ENCODE data around the gene PHF20. TPM values are rescaled to one million over a fixed set of nuclear protein-coding genes. Genes with fewer than 3 reads are reported as not detected.
"Not testable (repeated sequence)": the region's sequence is repeated elsewhere in the genome, so short reads cannot be mapped to it uniquely, and the experiment has no call there.

The PHF20 gene
- total RNA-seq = 45.8 and 46.3 TPM in 2 replicates
- 16.0 and 25.0 TPM in 2 replicates for polyA plus RNA-seq
- polyA plus RNA-seq (2011; cell fraction: cytosol; rRNA removed) = 23.8 and 25.1 TPM in 2 replicates
- 21.1 and 22.2 TPM in 2 replicates for polyA plus RNA-seq (2011; cell fraction: nucleus; rRNA removed)
- polyA plus RNA-seq (2012) = 43.9 and 49.0 TPM in 2 replicates
- polyA minus RNA-seq = 30.4 and 61.0 TPM in 2 replicates
- polyA minus RNA-seq (2011; cell fraction: cytosol; rRNA and poly(A)+ RNA removed) = 37.3 TPM
- 46.1 and 46.8 TPM in 2 replicates for polyA minus RNA-seq (2011; cell fraction: nucleus; rRNA and poly(A)+ RNA removed)
- percentile 79 among the genes with signal in this experiment for Bru-seq, nascent RNA
- percentile 76 among the genes with signal in this experiment for BruChase-seq, experiment 1, labeled RNA remaining after a 6-hour chase
- BruChase-seq, experiment 2, labeled RNA remaining after a 2-hour chase = percentile 74 among the genes with signal in this experiment
- long read RNA-seq, full-length matches to known transcripts = 27 of 78 reads
- long read RNA-seq, partial matches to known transcripts = 32 of 78 reads
- long read RNA-seq, other reads (novel, unspliced or antisense) = 19 of 78 reads

DNA sequence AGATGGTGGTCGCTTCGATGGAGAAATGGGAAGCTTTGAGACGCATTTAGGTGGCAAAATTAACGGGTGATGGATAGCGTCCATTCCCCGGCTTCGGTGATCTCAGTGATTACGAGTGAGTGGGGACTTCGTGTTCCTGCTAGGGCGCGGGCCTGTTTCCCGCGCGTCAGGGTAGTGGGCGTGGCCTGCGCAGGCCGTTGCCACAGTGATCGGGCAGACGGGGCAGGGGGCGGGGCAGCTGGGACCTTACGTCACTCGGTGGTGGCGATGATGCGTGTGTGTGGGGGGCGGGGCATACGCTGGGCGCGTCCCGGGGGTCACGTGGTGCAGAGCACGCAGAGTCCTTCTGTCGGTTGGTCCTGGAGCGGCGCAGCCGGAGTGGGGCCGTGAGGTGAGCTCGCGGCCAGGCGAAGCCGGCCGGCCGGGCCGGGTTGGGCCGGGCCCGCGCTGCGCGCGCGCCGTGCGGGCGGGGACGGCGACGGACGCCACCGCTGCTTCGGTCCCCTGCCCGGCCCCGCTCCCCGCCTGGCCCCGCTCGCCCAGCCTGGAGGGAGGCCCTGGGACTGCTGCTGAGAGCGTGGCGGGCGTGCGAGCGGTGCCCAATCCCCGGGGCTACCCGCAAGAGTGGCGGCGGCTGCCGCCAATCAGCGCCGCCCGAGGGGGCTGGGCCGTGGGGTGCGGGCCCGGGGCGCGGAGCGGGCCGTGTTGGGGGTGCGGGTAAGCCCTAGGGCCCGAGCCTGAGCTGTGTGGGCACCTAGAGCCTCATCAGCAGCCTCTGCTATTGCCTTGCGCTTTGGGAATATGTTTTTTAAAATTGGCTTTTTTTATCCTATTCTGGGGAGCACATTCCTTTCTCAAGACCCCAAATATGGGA lies at the start of gene PHF20:
Gene PHF20, plus strand, starts transcription at position 327 of the 874 bp plus-strand sequence. CDS start 29,508 bp downstream, outside the sequence.
- dilution Hi-C loops (cut with MboI; ENCODE audit: extremely low pct_ligation_motif_present, low sequenced_read_pairs) (no loop called here), intact Hi-C loops (cut with micrococcal nuclease) (loop anchor here (5.0 kb wide), 1 partner anchor 40 kb away; no protein-coding TSS in a partner anchor)
- POLR2A ChIA-PET = interaction anchor here (0.8 to 2.5 kb wide), 4 partner anchors 8 to 182 kb away, joined by 3 to 26 read pairs (median 3); partner anchors contain the start of genes RBM39 and SCAND1
- H3K79me2 ChIP-seq (ENCODE audit: control insufficient read depth, insufficient read depth, low read length) = peaks cover 45% of the 10 kb centered on the region
- H3K9me3 ChIP-seq (replicated peaks; ENCODE audit: control insufficient read depth, insufficient read depth, low read length) = no peaks in the 10 kb centered on the region
- DNase-seq (ENCODE audit: low read depth, low spot score) (peak; percentile 96), FAIRE-seq (peak; percentile 89)
- peak within 1 kb of the TSS; percentile 87 for H3K27ac ChIP-seq (ENCODE audit: insufficient read depth, low read depth, low read length)
- H3K4me1 ChIP-seq (ENCODE audit: control insufficient read depth, extremely low read depth, insufficient read depth, low read length) = peaks cover 42% of the 10 kb centered on the region
- TF ChIP-seq POLR2A (IDR thresholded peaks at IDR 0.05; ENCODE audit: low read depth, low read length) (peak; percentile 80), MYC (IDR thresholded peaks at IDR 0.05; ENCODE audit: low read depth, low read length) (peak; percentile 62), GATA2 (IDR thresholded peaks at IDR 0.05; ENCODE audit: insufficient read depth, insufficient read length, low read depth, low read length) (no peak), JUN (IDR thresholded peaks at IDR 0.05; ENCODE audit: borderline replicate concordance, insufficient read depth, insufficient read length, low read depth) (no peak), EZH2 (IDR thresholded peaks at IDR 0.05; ENCODE audit: borderline replicate concordance, low read depth, low read length, severe bottlenecking) (no peak), POLR2AphosphoS5 (IDR thresholded peaks at IDR 0.05; ENCODE audit: insufficient read depth, low read depth, low read length) (peak; percentile 85), FOS (IDR thresholded peaks at IDR 0.05; ENCODE audit: borderline replicate concordance, insufficient read depth, low read length) (no peak)
- TF ChIP-seq, protein P1, sequence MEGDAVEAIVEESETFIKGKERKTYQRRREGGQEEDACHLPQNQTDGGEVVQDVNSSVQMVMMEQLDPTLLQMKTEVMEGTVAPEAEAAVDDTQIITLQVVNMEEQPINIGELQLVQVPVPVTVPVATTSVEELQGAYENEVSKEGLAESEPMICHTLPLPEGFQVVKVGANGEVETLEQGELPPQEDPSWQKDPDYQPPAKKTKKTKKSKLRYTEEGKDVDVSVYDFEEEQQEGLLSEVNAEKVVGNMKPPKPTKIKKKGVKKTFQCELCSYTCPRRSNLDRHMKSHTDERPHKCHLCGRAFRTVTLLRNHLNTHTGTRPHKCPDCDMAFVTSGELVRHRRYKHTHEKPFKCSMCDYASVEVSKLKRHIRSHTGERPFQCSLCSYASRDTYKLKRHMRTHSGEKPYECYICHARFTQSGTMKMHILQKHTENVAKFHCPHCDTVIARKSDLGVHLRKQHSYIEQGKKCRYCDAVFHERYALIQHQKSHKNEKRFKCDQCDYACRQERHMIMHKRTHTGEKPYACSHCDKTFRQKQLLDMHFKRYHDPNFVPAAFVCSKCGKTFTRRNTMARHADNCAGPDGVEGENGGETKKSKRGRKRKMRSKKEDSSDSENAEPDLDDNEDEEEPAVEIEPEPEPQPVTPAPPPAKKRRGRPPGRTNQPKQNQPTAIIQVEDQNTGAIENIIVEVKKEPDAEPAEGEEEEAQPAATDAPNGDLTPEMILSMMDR (IDR thresholded peaks at IDR 0.05; ENCODE audit: extremely low read depth in 1 of 2, insufficient read depth in 1 of 2, low read depth in 1 of 2, low read length in 2 of 2) = no peak
- TF ChIP-seq, protein P2, sequence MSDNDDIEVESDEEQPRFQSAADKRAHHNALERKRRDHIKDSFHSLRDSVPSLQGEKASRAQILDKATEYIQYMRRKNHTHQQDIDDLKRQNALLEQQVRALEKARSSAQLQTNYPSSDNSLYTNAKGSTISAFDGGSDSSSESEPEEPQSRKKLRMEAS (IDR thresholded peaks at IDR 0.05; ENCODE audit: insufficient read depth, insufficient read length) = peak; percentile 93
- H3K36me3 ChIP-seq (ENCODE audit: control insufficient read depth in 2 of 2, extremely low read depth in 1 of 2, insufficient read depth in 2 of 2, low read length in 2 of 2) = peaks cover 0 to 2% of the 10 kb centered on the region in 2 experiments
- H4K20me1 ChIP-seq (replicated peaks; ENCODE audit: control insufficient read depth, extremely low read depth, insufficient read depth, low read length) = no peaks in the 10 kb centered on the region
- no peaks in the 10 kb centered on the region for H3K27me3 ChIP-seq (ENCODE audit: control insufficient read depth in 2 of 2, insufficient read depth in 2 of 2, low read length in 2 of 2)
- peak within 1 kb of the TSS; percentile 86 for H3K9ac ChIP-seq (replicated peaks; ENCODE audit: extremely low read depth, insufficient read depth, low read length)
- peak within 1 kb of the TSS; percentile 70 to 83 (median 76) for H3K4me3 ChIP-seq (replicated peaks in 1 of 3; ENCODE audit: insufficient read depth in 1 of 3, low read depth in 1 of 3, low read length in 3 of 3)
- peak within 1 kb of the TSS; percentile 90 for H2AFZ ChIP-seq (ENCODE audit: low read depth, low read length)
- H3K9me1 ChIP-seq (replicated peaks; ENCODE audit: control insufficient read depth, extremely low read depth, insufficient read depth, low read length) = no peaks in the 10 kb centered on the region
- no TSS peak for BruUV-seq (replicated peaks)
- CTCF ChIA-PET = interaction anchor here (0.8 to 3.0 kb wide), 5 partner anchors 28 to 182 kb away, joined by 3 to 16 read pairs (median 3); partner anchors contain the start of genes RBM39 and SCAND1
- H3K4me2 ChIP-seq (ENCODE audit: insufficient read depth, low read length) = peak within 1 kb of the TSS; percentile 95

DNA sequence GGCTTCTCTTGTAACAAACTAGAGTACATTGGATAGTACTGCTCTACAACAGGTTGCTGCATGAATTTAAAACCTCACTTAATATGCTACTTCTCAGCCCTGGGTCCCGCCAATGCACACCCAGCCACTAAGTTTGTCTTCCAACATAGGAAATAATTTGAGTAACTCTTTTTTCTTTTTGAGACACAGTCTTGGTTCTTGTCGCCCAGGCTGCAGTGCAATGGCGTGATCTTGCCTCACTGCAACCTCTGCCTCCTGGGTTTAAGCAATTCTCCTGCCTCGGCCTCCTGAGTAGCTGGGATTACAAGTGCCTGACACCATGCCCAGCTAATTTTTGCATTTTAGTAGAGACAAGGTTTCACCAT lies 48.6 kb upstream of the PHF20 start:
- POLR2A ChIA-PET = interaction anchor here (1.3 kb wide), 1 partner anchor 10 kb away, joined by 4 read pairs; no protein-coding TSS in a partner anchor
- H3K36me3 ChIP-seq (ENCODE audit: control insufficient read depth in 2 of 2, extremely low read depth in 1 of 2, insufficient read depth in 2 of 2, low read length in 2 of 2) = peaks cover 54 to 65% of the 10 kb centered on the region in 2 experiments
- H3K9me1 ChIP-seq (replicated peaks; ENCODE audit: control insufficient read depth, extremely low read depth, insufficient read depth, low read length); BruUV-seq (replicated peaks); H3K4me2 ChIP-seq (ENCODE audit: insufficient read depth, low read length); dilution Hi-C loops (cut with MboI; ENCODE audit: extremely low pct_ligation_motif_present, low sequenced_read_pairs); DNase-seq (ENCODE audit: low read depth, low spot score); H3K9me3 ChIP-seq (replicated peaks; ENCODE audit: control insufficient read depth, insufficient read depth, low read length); H2AFZ ChIP-seq (ENCODE audit: low read depth, low read length); H3K4me1 ChIP-seq (ENCODE audit: control insufficient read depth, extremely low read depth, insufficient read depth, low read length); H3K27me3 ChIP-seq (ENCODE audit: control insufficient read depth in 2 of 2, insufficient read depth in 2 of 2, low read length in 2 of 2); intact Hi-C loops (cut with micrococcal nuclease); H3K9ac ChIP-seq (replicated peaks; ENCODE audit: extremely low read depth, insufficient read depth, low read length); H4K20me1 ChIP-seq (replicated peaks; ENCODE audit: control insufficient read depth, extremely low read depth, insufficient read depth, low read length); H3K4me3 ChIP-seq (replicated peaks in 1 of 3; ENCODE audit: insufficient read depth in 1 of 3, low read depth in 1 of 3, low read length in 3 of 3); FAIRE-seq; H3K27ac ChIP-seq (ENCODE audit: insufficient read depth, low read depth, low read length); CTCF ChIA-PET: not testable (repeated sequence)
- peaks cover 86% of the 10 kb centered on the region for H3K79me2 ChIP-seq (ENCODE audit: control insufficient read depth, insufficient read depth, low read length)
